ENCODE results near the gene ZNF197. TPM values are rescaled to one million over a fixed set of nuclear protein-coding genes. Genes with fewer than 3 reads are reported as not detected.
"Not testable (repeated sequence)": the region's sequence is repeated elsewhere in the genome, so short reads cannot be mapped to it uniquely, and the experiment has no call there.

The ZNF197 gene
- polyA plus RNA-seq, 1 donor = 15.0 TPM

DNA sequence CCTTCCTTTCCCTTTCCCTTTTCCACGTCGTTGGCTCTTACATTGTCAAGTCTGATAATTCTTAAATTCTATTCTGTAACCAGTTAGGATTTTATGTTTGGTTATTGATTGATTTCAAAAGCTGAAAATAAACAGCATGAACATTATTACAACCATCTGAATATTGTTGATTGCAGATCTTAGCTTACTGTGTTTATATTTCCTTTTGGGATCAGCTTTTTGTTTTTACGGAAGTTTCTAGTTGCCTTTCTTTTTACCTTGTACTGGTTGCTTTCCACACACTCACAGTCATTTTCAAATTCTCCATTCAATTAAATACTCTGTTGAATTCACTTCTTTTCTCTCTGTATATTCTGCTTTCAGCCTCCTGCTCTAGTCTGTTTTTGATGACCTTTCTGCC lies 40.3 kb downstream of the ZNF197 start:
- no peak for DNase-seq

DNA sequence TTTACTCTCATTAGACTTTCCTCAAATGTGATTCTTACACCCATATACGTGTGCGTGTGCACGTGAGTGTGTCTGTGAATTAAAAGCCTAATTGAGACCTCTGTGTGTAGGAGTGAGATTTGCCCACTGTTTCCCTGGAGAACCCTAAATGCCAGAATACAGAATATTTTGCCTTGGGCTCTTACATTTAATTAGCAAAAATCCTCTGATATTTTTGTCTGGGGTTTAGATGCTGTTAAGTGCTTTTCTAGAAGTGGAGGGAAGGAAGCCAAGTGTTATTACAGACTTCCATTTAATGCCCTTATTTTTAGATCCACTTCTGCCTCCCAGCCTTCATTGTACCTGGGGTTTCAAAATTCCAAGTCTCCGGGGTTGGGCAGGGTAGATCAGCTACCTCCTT lies 41.5 kb downstream of the ZNF197 start:
- no peak for DNase-seq

DNA sequence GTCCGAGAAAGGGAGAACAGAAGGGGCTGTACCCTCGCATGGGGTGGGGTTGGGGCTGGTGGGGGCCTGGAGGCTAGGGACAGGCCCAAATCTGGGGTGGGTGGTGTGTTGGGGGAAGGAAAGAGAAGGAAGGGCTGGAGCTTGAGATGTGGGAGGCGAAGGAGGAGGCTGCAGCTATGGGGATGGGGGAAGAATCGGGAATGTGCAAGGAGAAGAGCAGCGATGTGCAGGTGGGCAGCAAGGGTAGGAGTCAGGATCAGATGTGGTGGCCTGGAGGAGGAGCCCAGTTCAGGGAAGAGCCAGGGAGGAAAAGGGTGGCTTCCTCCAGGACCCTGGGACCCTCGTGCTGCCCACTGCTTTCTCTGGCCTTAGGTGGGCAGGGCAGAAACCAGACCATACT lies 44.9 kb downstream of the ZNF197 start:
- DNase-seq = no peak

DNA sequence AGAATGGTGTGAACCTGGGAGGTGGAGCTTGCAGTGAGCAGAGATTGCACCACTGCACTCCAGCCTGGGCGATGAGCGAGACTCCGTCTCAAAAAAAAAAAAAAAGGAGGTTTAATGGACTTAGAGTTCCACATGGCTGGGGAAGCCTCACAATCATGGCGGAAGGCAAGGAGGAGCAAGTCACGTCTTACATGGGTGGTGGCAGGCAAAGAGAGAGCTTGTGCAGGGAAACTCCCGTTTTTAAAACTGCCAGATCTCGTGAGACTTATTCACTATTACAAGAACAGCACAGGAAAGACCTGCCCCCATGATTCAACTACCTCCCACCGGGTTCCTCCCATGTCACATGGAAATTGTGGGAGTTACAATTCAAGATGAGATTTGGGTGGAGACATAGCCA lies 48.6 kb downstream of the ZNF197 start:
- DNase-seq = not testable (repeated sequence)

DNA sequence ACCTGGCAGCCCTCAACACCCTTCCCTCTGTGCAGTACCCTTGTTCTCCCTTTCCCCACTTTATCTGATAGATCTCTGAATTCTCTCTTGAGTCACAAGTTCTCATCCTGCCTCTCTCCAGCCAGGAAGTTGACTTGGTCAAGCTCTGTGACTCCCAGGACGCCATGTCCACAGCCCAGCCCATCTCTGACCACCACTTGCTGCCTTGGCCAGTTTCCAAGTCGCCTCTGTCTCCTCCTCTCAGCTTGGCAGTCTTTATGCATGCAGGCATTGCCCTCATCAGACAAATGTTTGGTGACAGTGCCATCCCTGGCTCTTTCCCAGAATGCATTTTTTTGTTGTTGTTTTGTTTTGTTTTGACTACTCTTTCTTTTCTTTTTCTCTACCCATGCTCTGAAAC lies 49.4 kb downstream of the ZNF197 start:
- DNase-seq = no peak

DNA sequence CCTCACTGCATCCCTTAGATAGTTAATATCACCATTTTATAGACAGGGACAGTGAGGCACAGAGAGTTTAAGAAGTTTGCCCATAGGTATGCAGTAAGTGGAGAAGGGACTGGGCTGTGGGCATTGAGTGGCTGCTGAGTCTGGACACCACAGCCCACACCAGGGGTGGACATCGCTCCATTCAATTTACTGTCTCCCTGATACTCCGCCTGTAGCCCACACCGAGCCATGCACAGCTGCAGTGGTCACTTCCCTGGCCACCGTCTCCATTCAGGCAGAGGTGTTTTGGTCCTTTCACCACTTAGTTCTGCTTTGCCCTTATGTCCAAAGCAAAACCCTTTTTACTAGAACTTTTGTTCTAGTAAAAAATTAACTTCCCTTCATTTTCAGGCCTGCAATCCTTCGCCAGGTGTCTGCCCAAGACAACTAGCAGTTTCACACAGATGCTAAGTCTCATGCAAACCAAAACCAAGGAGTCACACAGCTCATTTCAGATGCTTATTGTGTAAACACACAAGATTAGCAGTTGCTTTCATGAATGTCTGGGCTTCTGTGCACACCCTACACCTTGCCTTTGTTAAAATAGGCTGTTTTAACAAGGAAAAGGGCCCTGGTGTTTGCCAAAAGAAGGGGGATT lies 53.8 kb downstream of the ZNF197 start:
- DNase-seq = no peak

DNA sequence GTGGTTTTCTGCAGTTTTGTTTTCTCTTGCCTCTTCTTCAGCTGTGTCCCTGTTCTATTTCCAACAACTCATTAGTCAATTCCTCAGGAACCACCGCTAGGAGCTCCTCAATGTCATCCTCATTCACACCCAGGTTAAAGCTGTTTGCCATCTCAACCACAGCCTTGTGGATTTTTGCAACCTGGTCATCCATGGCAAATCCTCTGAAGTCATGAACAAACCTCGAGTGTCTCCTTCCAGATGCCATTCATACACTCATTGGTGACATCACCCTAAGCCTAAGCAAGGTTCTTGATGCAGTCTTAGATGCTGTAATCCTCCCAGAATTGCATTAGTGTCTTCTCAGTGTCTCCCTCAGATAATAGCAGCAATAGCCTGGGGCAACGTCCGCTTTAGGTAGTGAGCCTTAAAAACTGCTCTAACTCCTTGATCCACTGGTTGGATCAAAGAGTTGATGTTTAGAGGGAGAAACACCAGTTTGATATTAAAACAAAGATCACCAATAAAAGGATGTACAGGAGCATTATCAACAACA lies 56.2 kb downstream of the ZNF197 start:
- no peak for DNase-seq

DNA sequence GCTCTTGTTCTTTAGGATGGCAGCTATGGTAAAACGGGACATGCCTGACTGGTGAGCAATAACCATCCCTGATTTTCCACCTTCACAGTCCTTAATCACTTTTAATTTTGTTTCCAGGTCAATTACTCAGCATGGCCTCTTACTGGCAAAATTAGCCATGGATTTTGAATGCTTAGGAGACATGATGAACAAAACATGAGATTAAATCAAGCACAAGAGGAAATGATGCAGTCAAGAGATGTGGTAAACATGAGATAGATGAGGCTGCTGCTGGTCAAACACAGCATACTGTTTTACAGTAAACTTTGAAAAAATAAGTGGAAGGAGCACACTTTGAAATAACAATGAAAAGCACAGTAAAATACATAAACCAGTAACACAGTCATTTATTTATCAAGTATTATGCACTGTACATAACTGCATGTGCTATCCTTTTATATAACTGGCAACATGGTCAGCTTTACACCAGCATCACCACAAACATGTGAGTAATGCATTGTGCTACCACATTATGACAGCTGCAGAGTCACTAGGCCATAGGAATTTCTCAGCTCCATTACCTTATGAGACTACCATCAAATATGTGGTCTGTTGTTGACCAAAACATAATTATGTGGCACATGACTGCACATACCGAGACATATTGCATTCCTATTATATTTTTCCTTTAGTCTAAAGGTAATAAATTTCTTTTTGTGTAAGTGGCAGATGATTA lies 57.5 kb downstream of the ZNF197 start:
- DNase-seq = no peak

DNA sequence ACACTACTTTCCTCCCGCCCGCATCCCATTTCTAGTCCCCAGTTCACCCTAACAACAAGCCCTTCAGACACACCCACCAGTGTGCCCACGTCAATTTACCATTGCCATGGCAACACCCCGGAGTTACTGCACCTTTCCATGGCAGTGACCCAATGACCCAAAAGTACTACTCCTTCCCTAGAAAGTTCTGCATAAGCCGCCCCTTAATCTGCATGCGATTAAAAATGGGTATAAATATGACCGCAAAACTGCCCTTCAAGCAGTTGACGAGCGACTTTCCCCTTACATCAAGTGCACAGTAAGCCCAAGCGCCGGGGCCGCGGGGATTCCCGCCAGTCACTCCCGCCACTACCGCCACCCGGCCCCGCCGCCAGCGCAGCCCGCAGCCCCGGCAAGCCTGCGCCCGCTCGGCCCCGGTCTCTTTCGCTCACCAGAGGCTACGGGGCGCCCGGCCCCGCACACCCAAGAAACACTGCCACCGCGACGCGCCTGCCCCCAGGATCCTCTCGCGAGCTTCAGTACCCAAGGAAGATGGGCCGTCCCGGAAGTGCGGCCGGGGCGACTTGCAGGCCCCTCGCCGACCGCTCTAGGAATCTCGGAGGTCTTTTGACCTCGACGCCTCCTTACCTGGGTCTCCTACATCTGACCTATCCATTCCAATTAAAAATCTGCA lies 60.4 kb downstream of the ZNF197 start:
- DNase-seq = peak; percentile 66

DNA sequence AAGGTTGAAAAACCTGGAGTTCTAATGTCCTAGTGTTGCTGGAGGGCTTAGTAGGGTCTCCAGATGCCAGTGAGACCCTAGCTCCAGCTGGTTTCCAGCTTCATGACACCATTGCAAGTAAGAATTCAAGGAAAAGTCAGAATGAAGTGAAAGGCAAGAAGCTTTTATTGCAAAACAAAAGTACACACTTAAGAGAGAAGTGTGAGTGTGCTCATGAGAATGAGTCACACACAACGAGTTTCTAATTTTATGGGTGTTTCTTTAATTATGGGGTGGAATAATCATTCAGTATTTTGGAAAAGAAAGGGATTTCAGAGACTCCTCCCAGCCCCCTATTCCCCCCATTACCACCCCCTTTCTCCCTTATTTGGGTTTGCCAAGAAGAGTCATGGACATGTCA lies 63.1 kb downstream of the ZNF197 start:
- DNase-seq = no peak

Other genes starting within 250 kb of the ZNF197 start
- 19.4 TPM for gene ZNF445, start 147.4 kb upstream of the ZNF197 start, polyA plus RNA-seq (ENCODE audit: insufficient read length)
- 7.3 TPM for gene ZKSCAN7, start 69.8 kb upstream of the ZNF197 start, polyA plus RNA-seq (ENCODE audit: insufficient read length)
- gene ZNF660, start 40.1 kb upstream of the ZNF197 start, polyA plus RNA-seq (ENCODE audit: insufficient read length) = 5.7 TPM
- gene ZNF35, start 23.7 kb downstream of the ZNF197 start, polyA plus RNA-seq (ENCODE audit: insufficient read length) = 6.2 TPM
- 5.8 TPM for gene ZNF502, start 87.6 kb downstream of the ZNF197 start, polyA plus RNA-seq (ENCODE audit: insufficient read length)
- gene ZNF501, start 104.6 kb downstream of the ZNF197 start, polyA plus RNA-seq (ENCODE audit: insufficient read length) = 5.2 TPM
- 32.0 TPM for gene KIAA1143, start 136.6 kb downstream of the ZNF197 start, polyA plus RNA-seq (ENCODE audit: insufficient read length)
- gene KIF15, start 136.8 kb downstream of the ZNF197 start, polyA plus RNA-seq (ENCODE audit: insufficient read length) = 9.2 TPM
- 13.7 TPM for gene TMEM42, start 236.9 kb downstream of the ZNF197 start, polyA plus RNA-seq (ENCODE audit: insufficient read length)
- not detected for gene TGM4, start 249.6 kb downstream of the ZNF197 start, polyA plus RNA-seq (ENCODE audit: insufficient read length)